GM18867 (cell line): Measurements from ENCODE around the gene AURKB.
"Not testable (repeated sequence)": the region's sequence is repeated elsewhere in the genome, so short reads cannot be mapped to it uniquely, and the experiment has no call there.

Source experiments
- ATAC-seq: cut with Tn5 transposase; IDR thresholded peaks from one replicate; pipeline ENCODE4 v1.9.1; 2021; ENCODE audit warnings: mild to moderate bottlenecking, moderate library complexity; ENCODE audit not compliant: unreplicated experiment

Gene AURKB

GRCh38 chr17:8209907-8210760, at the start of gene AURKB:
Gene AURKB, minus strand, starts transcription at chr17:8210575. Its CDS starts 351 bp downstream, at chr17:8210224.
- ATAC-seq: peak; percentile 81

- ATAC-seq: no peak
Measured at GRCh38 chr17:8257801-8258200, 47.4 kb upstream of the AURKB start.

GRCh38 chr17:8256691-8257090, 46.3 kb upstream of the AURKB start:
- ATAC-seq: no peak

- ATAC-seq: no peak
Measured at GRCh38 chr17:8256291-8256690, 45.9 kb upstream of the AURKB start.

- ATAC-seq: no peak
Measured at GRCh38 chr17:8255499-8255898, 45.1 kb upstream of the AURKB start.

GRCh38 chr17:8254881-8255280, 44.5 kb upstream of the AURKB start:
- ATAC-seq: no peak

GRCh38 chr17:8253801-8254200, 43.4 kb upstream of the AURKB start:
- no peak for ATAC-seq

- ATAC-seq: not testable (repeated sequence)
Measured at GRCh38 chr17:8251411-8251810, 41.0 kb upstream of the AURKB start.

GRCh38 chr17:8249621-8250500, 39.5 kb upstream of the AURKB start:
- no peak for ATAC-seq

- ATAC-seq: peak; percentile 57
Measured at GRCh38 chr17:8248751-8249607, 38.6 kb upstream of the AURKB start, which contains the start of gene PFAS. Gene PFAS, plus strand, starts transcription at chr17:8249289. Its CDS starts 4,649 bp downstream, at chr17:8253938.

GRCh38 chr17:8244768-8245167, 34.4 kb upstream of the AURKB start:
- no peak for ATAC-seq

GRCh38 chr17:8243827-8244226, 33.5 kb upstream of the AURKB start:
- no peak for ATAC-seq

- no peak for ATAC-seq
Measured at GRCh38 chr17:8237886-8238285, 27.5 kb upstream of the AURKB start.

GRCh38 chr17:8237175-8237574, 26.8 kb upstream of the AURKB start:
- ATAC-seq: no peak

- no peak for ATAC-seq
Measured at GRCh38 chr17:8235676-8236075, 25.3 kb upstream of the AURKB start.

- no peak for ATAC-seq
Measured at GRCh38 chr17:8234361-8235270, 24.2 kb upstream of the AURKB start.

- no peak for ATAC-seq
Measured at GRCh38 chr17:8231701-8232100, 21.3 kb upstream of the AURKB start.

- ATAC-seq: no peak
Measured at GRCh38 chr17:8227238-8227581, 16.8 kb upstream of the AURKB start.

GRCh38 chr17:8226536-8227237, 16.3 kb upstream of the AURKB start:
- no peak for ATAC-seq
